Activated T-cell treated with anti-CD3 and anti-CD28 coated beads, Interleukin-2, amount 50 U/mL, for 24 hours (primary cell): ENCODE measurements around the gene KLF6.

Source experiments
- DNase-seq: peaks from one replicate; pipeline ENCODE4 v3.0.0-alpha.2; 2020
- H3K27ac Mint-ChIP-seq: 2 replicates; pipeline ENCODE4 v1.8.0; 2020; ENCODE audit warnings: mild to moderate bottlenecking, mixed read lengths
- H3K27me3 Mint-ChIP-seq: 2 replicates; pipeline ENCODE4 v1.8.0; 2020; ENCODE audit warnings: mixed read lengths
- H3K36me3 Mint-ChIP-seq: 2 replicates; pipeline ENCODE4 v1.8.0; 2020; ENCODE audit warnings: low read depth, mixed read lengths
- H3K4me1 Mint-ChIP-seq: 2 replicates; pipeline ENCODE4 v1.8.0; 2020; ENCODE audit warnings: low read depth, mixed read lengths
- H3K4me3 Mint-ChIP-seq: 2 replicates; pipeline ENCODE4 v1.8.0; 2020; ENCODE audit warnings: mild to moderate bottlenecking, moderate library complexity, mixed read lengths
- H3K9me3 Mint-ChIP-seq: 2 replicates; pipeline ENCODE4 v1.8.0; 2020; ENCODE audit warnings: mixed read lengths

The KLF6 gene

GRCh38 chr10:3763852-3764625 lies 21.0 kb downstream of the KLF6 start:
- H3K4me3 Mint-ChIP-seq: no peak overlapping the region

GRCh38 chr10:3763035-3763456 lies 22.0 kb downstream of the KLF6 start:
- H3K9me3 Mint-ChIP-seq: peaks cover 4% of the 10 kb centered on the region
- peaks cover 89% of the 10 kb centered on the region for H3K4me1 Mint-ChIP-seq
- H3K27me3 Mint-ChIP-seq: no peaks in the 10 kb centered on the region
- H3K27ac Mint-ChIP-seq: peak overlapping the region; percentile 58
- peak overlapping the region; percentile 2 for H3K4me3 Mint-ChIP-seq
- H3K36me3 Mint-ChIP-seq: peaks cover 3% of the 10 kb centered on the region
- DNase-seq: peak; percentile 44

More at GRCh38 chr10:3763852-3764625, 21.0 kb downstream of the KLF6 start:
- Mint-ChIP-seq H3K36me3 (peaks cover 3% of the 10 kb centered on the region), H3K27ac (no peak overlapping the region), H3K9me3 (peaks cover 4% of the 10 kb centered on the region), H3K4me1 (peaks cover 83% of the 10 kb centered on the region), H3K27me3 (no peaks in the 10 kb centered on the region)
- no peak for DNase-seq

- Mint-ChIP-seq H3K9me3 (peaks cover 4% of the 10 kb centered on the region), H3K4me3 (no peak overlapping the region), H3K4me1 (peaks cover 96% of the 10 kb centered on the region), H3K27ac (peak overlapping the region; percentile 48), H3K27me3 (no peaks in the 10 kb centered on the region), H3K36me3 (peaks cover 3% of the 10 kb centered on the region)
- no peak for DNase-seq
Measured at GRCh38 chr10:3762309-3762708, 22.7 kb downstream of the KLF6 start.

GRCh38 chr10:3761904-3762303 lies 23.1 kb downstream of the KLF6 start:
- Mint-ChIP-seq H3K27ac (peak overlapping the region; percentile 92), H3K9me3 (peaks cover 4% of the 10 kb centered on the region)
- no peak for DNase-seq

GRCh38 chr10:3761021-3761686 lies 23.9 kb downstream of the KLF6 start:
- Mint-ChIP-seq H3K4me1 (peaks cover 98% of the 10 kb centered on the region), H3K27me3 (no peaks in the 10 kb centered on the region), H3K4me3 (no peak overlapping the region), H3K9me3 (peaks cover 4% of the 10 kb centered on the region), H3K27ac (peak overlapping the region; percentile 92), H3K36me3 (peaks cover 3% of the 10 kb centered on the region)
- peak; percentile 27 for DNase-seq

More at GRCh38 chr10:3761904-3762303, 23.1 kb downstream of the KLF6 start:
- H3K4me3 Mint-ChIP-seq: no peak overlapping the region
- peaks cover 98% of the 10 kb centered on the region for H3K4me1 Mint-ChIP-seq
- H3K36me3 Mint-ChIP-seq: peaks cover 3% of the 10 kb centered on the region
- H3K27me3 Mint-ChIP-seq: no peaks in the 10 kb centered on the region

GRCh38 chr10:3760083-3760482 lies 24.9 kb downstream of the KLF6 start:
- Mint-ChIP-seq H3K9me3 (peaks cover 4% of the 10 kb centered on the region), H3K4me3 (no peak overlapping the region), H3K27ac (no peak overlapping the region), H3K27me3 (no peaks in the 10 kb centered on the region), H3K4me1 (peaks cover 98% of the 10 kb centered on the region), H3K36me3 (peaks cover 3% of the 10 kb centered on the region)
- DNase-seq: peak; percentile 27

GRCh38 chr10:3759397-3759796 lies 25.6 kb downstream of the KLF6 start:
- Mint-ChIP-seq H3K4me3 (no peak overlapping the region), H3K9me3 (peaks cover 4% of the 10 kb centered on the region), H3K27ac (peak overlapping the region; percentile 47), H3K27me3 (no peaks in the 10 kb centered on the region), H3K4me1 (peaks cover 97% of the 10 kb centered on the region), H3K36me3 (peaks cover 3% of the 10 kb centered on the region)
- no peak for DNase-seq

GRCh38 chr10:3758491-3758970 lies 26.5 kb downstream of the KLF6 start:
- H3K4me1 Mint-ChIP-seq: peaks cover 92% of the 10 kb centered on the region
- peak overlapping the region; percentile 99 for H3K27ac Mint-ChIP-seq
- H3K27me3 Mint-ChIP-seq: no peaks in the 10 kb centered on the region
- peaks cover 4% of the 10 kb centered on the region for H3K9me3 Mint-ChIP-seq
- DNase-seq: peak; percentile 69
- peaks cover 3% of the 10 kb centered on the region for H3K36me3 Mint-ChIP-seq
- peak overlapping the region; percentile 73 for H3K4me3 Mint-ChIP-seq

- peak overlapping the region; percentile 73 for H3K4me3 Mint-ChIP-seq
- H3K27ac Mint-ChIP-seq: peak overlapping the region; percentile 99
- H3K9me3 Mint-ChIP-seq: peaks cover 4% of the 10 kb centered on the region
- peaks cover 86% of the 10 kb centered on the region for H3K4me1 Mint-ChIP-seq
- peaks cover 3% of the 10 kb centered on the region for H3K36me3 Mint-ChIP-seq
- no peaks in the 10 kb centered on the region for H3K27me3 Mint-ChIP-seq
- DNase-seq: peak; percentile 71
Measured at GRCh38 chr10:3757638-3758490, 27.1 kb downstream of the KLF6 start.

GRCh38 chr10:3757250-3757637 lies 27.8 kb downstream of the KLF6 start:
- no peak for DNase-seq
- no peaks in the 10 kb centered on the region for H3K27me3 Mint-ChIP-seq
- H3K36me3 Mint-ChIP-seq: peaks cover 3% of the 10 kb centered on the region
- H3K4me3 Mint-ChIP-seq: peak overlapping the region; percentile 73
- peaks cover 4% of the 10 kb centered on the region for H3K9me3 Mint-ChIP-seq
- H3K4me1 Mint-ChIP-seq: peaks cover 80% of the 10 kb centered on the region
- peak overlapping the region; percentile 99 for H3K27ac Mint-ChIP-seq

- Mint-ChIP-seq H3K4me3 (no peak overlapping the region), H3K4me1 (peaks cover 71% of the 10 kb centered on the region), H3K36me3 (peaks cover 3% of the 10 kb centered on the region), H3K9me3 (peaks cover 4% of the 10 kb centered on the region), H3K27me3 (no peaks in the 10 kb centered on the region), H3K27ac (peak overlapping the region; percentile 99)
- no peak for DNase-seq
Measured at GRCh38 chr10:3756360-3756740, 28.7 kb downstream of the KLF6 start.

GRCh38 chr10:3755440-3756359 lies 29.3 kb downstream of the KLF6 start:
- Mint-ChIP-seq H3K4me3 (no peak overlapping the region), H3K27ac (peak overlapping the region; percentile 42), H3K27me3 (no peaks in the 10 kb centered on the region), H3K36me3 (peaks cover under 1% of the 10 kb centered on the region), H3K9me3 (peaks cover under 1% of the 10 kb centered on the region), H3K4me1 (peaks cover 64% of the 10 kb centered on the region)
- DNase-seq: no peak

GRCh38 chr10:3754727-3755439 lies 30.1 kb downstream of the KLF6 start:
- DNase-seq: no peak

More at GRCh38 chr10:3754727-3755439, 30.1 kb downstream of the KLF6 start:
- Mint-ChIP-seq H3K36me3 (no peaks in the 10 kb centered on the region), H3K27ac (peak overlapping the region; percentile 42), H3K4me1 (peaks cover 57% of the 10 kb centered on the region), H3K9me3 (no peaks in the 10 kb centered on the region), H3K27me3 (no peaks in the 10 kb centered on the region), H3K4me3 (no peak overlapping the region)
